Neural cell (in vitro differentiated cells): Measurements from ENCODE around the gene PRKCE. TPM values are rescaled to one million over a fixed set of nuclear protein-coding genes. Genes with fewer than 3 reads are reported as not detected.

ENCODE experiments used
- H2AFZ ChIP-seq: fragments of 200-600, 300-800 bp; sonication (generic), shearing (Covaris generic); 2 replicates; pipeline ENCODE4 v1.6.0; 2014; ENCODE audit warnings: low read depth, mild to moderate bottlenecking, antibody characterized with exemption, low read length, moderate library complexity
- H3F3A ChIP-seq: fragments of 200-600 bp; shearing (Covaris generic); 2 replicates; pipeline ENCODE4 v1.6.1; 2016; ENCODE audit warnings: mild to moderate bottlenecking, moderate library complexity, mixed read lengths, antibody characterized with exemption, low read length; ENCODE audit not compliant: insufficient read depth, poor library complexity, severe bottlenecking
- H3K27ac ChIP-seq: fragments of 200-600, 300-800 bp; sonication (generic), shearing (Covaris generic); 2 replicates; pipeline ENCODE4 v1.5.1; 2014; ENCODE audit warnings: mild to moderate bottlenecking, low read length, moderate library complexity
- H3K27me3 ChIP-seq: fragments of 300-800, 200-600 bp; sonication (generic), shearing (Covaris generic); 2 replicates; pipeline ENCODE4 v1.6.0; 2014; ENCODE audit warnings: mild to moderate bottlenecking, low read depth, low read length, moderate library complexity; ENCODE audit not compliant: insufficient read depth
- H3K36me3 ChIP-seq: fragments of 300-800, 200-600 bp; sonication (generic), shearing (Covaris generic); 2 replicates; pipeline ENCODE4 v1.5.1; 2014; ENCODE audit warnings: mild to moderate bottlenecking, antibody characterized with exemption, low read length, moderate library complexity; ENCODE audit not compliant: insufficient read depth
- H3K4me2 ChIP-seq: fragments of 300-800, 200-600 bp; sonication (generic), shearing (Covaris generic); 2 replicates; pipeline ENCODE4 v1.6.0; 2014; ENCODE audit warnings: mild to moderate bottlenecking, low read length
- H3K4me3 ChIP-seq: fragments of 300-800, 200-600 bp; sonication (generic), shearing (Covaris generic); 2 replicates; pipeline ENCODE4 v1.5.1; 2014; ENCODE audit warnings: mild to moderate bottlenecking, low read length, moderate library complexity
- H3K79me2 ChIP-seq: fragments of 200-600 bp; shearing (Covaris generic); replicated peaks from 2 replicates; pipeline ENCODE4 v1.6.0; 2014; ENCODE audit warnings: mild to moderate bottlenecking, low read length, moderate library complexity; ENCODE audit not compliant: insufficient read depth
- H3K9ac ChIP-seq: fragments of 300-800, 200-600 bp; sonication (generic), shearing (Covaris generic); 2 replicates; pipeline ENCODE4 v1.6.1; 2016; ENCODE audit warnings: mild to moderate bottlenecking, low read length, mixed read lengths
- H3K9me2 ChIP-seq: fragments of 200-600 bp; shearing (Covaris generic); 2 replicates; pipeline ENCODE4 v1.6.1; 2016; ENCODE audit warnings: mild to moderate bottlenecking, low read length, mixed read lengths; ENCODE audit not compliant: insufficient read depth
- H3K9me3 ChIP-seq: fragments of 200-600, 300-800 bp; sonication (generic), shearing (Covaris generic); 2 replicates; pipeline ENCODE4 v1.6.1; 2016; ENCODE audit warnings: mild to moderate bottlenecking, mixed run types, low read length, moderate library complexity, mixed read lengths
- H4K20me1 ChIP-seq: fragments of 200-600 bp; shearing (Covaris generic); 2 replicates; pipeline ENCODE4 v1.6.1; 2016; ENCODE audit warnings: mild to moderate bottlenecking, mixed run types; ENCODE audit not compliant: insufficient read depth
- EP300 ChIP-seq: fragments of 450-650 bp; conservative IDR thresholded peaks from 2 replicates; pipeline ENCODE4 v1.6.1; 2014; ENCODE audit warnings: antibody characterized with exemption, mild to moderate bottlenecking, moderate library complexity; ENCODE audit not compliant: poor library complexity, severe bottlenecking
- EZH2 ChIP-seq: fragments of 200-600, 300-800 bp; shearing (Covaris generic), sonication (generic); IDR thresholded peaks from 2 replicates; pipeline ENCODE4 v1.6.1; 2014; ENCODE audit warnings: antibody characterized with exemption, low read length, borderline replicate concordance, mild to moderate bottlenecking; ENCODE audit not compliant: insufficient read depth, poor library complexity, severe bottlenecking
- MXI1 ChIP-seq: fragments of 450-650 bp; conservative IDR thresholded peaks from 2 replicates; pipeline ENCODE4 v1.6.1; 2014; ENCODE audit warnings: antibody characterized with exemption, mild to moderate bottlenecking; ENCODE audit not compliant: poor library complexity, severe bottlenecking
- POLR2AphosphoS5 ChIP-seq: IDR thresholded peaks from 2 replicates; pipeline ENCODE4 v1.6.1; 2012
- RAD21 ChIP-seq: fragments of 450-650 bp; conservative IDR thresholded peaks from 2 replicates; pipeline ENCODE4 v1.6.1; 2014; ENCODE audit warnings: antibody characterized with exemption, mild to moderate bottlenecking, moderate library complexity
- REST ChIP-seq: IDR thresholded peaks from 2 replicates; pipeline ENCODE4 v1.6.1; 2012; ENCODE audit warnings: borderline replicate concordance
- SMC3 ChIP-seq: fragments of 450-650 bp; conservative IDR thresholded peaks from 2 replicates; pipeline ENCODE4 v1.6.1; 2014; ENCODE audit warnings: antibody characterized with exemption, mild to moderate bottlenecking, moderate library complexity; ENCODE audit not compliant: poor library complexity
- TAF1 ChIP-seq: IDR thresholded peaks from 2 replicates; pipeline ENCODE4 v1.6.1; 2012; ENCODE audit warnings: low read depth
- polyA plus RNA-seq: library from polyadenylated mRNA; depleted of rRNA; stranded (reverse); fragments of >200 nt; gene quantifications from 2 replicates; pipeline ENCODE4 v1.2.3, GENCODE V29; 2014
- TF ChIP-seq, protein P1 (sequence below): fragments of 450-650 bp; IDR thresholded peaks from 2 replicates; pipeline ENCODE4 v1.5.1; 2014; ENCODE audit warnings: antibody characterized with exemption, mild to moderate bottlenecking, moderate library complexity; ENCODE audit not compliant: poor library complexity, severe bottlenecking

The PRKCE gene
- polyA plus RNA-seq, 1 donor from 2014 or later, result 5.4 TPM

GRCh38 chr2:45676088-45676487 is 24.6 kb downstream of the PRKCE start:
- Histone ChIP-seq H3K9me3 (no peaks in the 10 kb centered on the region), H3K9me2 (no peaks in the 10 kb centered on the region), H3K4me3 (no peak overlapping the region), H2AFZ (no peak overlapping the region), H3F3A (no peaks in the 10 kb centered on the region), H3K9ac (no peak overlapping the region), H3K27ac (no peak overlapping the region), H3K79me2 (no peaks in the 10 kb centered on the region), H3K36me3 (no peaks in the 10 kb centered on the region), H3K4me2 (no peak overlapping the region), H3K27me3 (no peaks in the 10 kb centered on the region), H4K20me1 (no peaks in the 10 kb centered on the region)
- TF ChIP-seq, protein P1, sequence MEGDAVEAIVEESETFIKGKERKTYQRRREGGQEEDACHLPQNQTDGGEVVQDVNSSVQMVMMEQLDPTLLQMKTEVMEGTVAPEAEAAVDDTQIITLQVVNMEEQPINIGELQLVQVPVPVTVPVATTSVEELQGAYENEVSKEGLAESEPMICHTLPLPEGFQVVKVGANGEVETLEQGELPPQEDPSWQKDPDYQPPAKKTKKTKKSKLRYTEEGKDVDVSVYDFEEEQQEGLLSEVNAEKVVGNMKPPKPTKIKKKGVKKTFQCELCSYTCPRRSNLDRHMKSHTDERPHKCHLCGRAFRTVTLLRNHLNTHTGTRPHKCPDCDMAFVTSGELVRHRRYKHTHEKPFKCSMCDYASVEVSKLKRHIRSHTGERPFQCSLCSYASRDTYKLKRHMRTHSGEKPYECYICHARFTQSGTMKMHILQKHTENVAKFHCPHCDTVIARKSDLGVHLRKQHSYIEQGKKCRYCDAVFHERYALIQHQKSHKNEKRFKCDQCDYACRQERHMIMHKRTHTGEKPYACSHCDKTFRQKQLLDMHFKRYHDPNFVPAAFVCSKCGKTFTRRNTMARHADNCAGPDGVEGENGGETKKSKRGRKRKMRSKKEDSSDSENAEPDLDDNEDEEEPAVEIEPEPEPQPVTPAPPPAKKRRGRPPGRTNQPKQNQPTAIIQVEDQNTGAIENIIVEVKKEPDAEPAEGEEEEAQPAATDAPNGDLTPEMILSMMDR, result no peak
- TF ChIP-seq EP300, result no peak
- no peak for TF ChIP-seq RAD21
- no peak for TF ChIP-seq SMC3
- no peak for TF ChIP-seq MXI1
- no peak for TF ChIP-seq EZH2

- Histone ChIP-seq H3K9ac (no peak overlapping the region), H3K4me3 (no peak overlapping the region), H3K27ac (no peak overlapping the region), H3F3A (no peaks in the 10 kb centered on the region), H3K9me3 (no peaks in the 10 kb centered on the region), H3K36me3 (no peaks in the 10 kb centered on the region), H3K4me2 (no peak overlapping the region), H3K79me2 (no peaks in the 10 kb centered on the region), H3K27me3 (no peaks in the 10 kb centered on the region), H3K9me2 (no peaks in the 10 kb centered on the region), H4K20me1 (no peaks in the 10 kb centered on the region), H2AFZ (no peak overlapping the region)
- TF ChIP-seq MXI1 (no peak), TAF1 (no peak), EZH2 (no peak), SMC3 (no peak)
These were observed 27.4 kb downstream of the PRKCE start for GRCh38 chr2:45678791-45679348.

DNA sequence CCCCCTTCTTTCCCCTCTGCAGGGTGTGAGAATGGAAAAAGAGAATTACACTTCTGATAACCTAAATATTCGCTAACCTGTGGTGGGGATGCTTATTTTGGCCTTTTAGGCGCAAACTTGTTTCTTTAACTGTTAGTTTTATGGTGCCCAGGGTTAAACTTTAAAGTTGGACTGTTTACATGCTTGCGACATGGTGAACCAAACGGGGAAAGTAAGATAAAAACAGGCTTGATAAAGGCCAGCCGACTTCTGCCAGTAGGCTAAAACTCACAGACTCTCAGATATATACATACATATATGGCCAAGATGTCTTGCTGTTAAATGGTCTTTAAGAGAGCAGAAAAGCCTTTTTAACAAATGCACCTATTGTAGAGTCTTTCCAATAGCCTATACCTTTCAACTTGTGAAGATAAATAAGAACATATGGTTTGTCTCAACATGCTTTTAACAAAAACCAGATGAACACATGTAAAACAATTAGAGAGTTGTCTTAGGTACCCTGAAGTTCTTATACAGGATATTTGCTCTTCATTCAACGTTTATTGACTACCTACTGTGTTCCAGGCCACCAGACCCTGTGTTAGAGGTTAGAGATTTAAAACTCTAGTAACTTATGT is 29.0 kb downstream of the PRKCE start:
- Histone ChIP-seq H3K4me3 (no peak overlapping the region), H3K9ac (no peak overlapping the region), H3K27ac (no peak overlapping the region), H4K20me1 (no peaks in the 10 kb centered on the region), H3K4me2 (no peak overlapping the region), H2AFZ (no peak overlapping the region), H3K79me2 (no peaks in the 10 kb centered on the region), H3K36me3 (no peaks in the 10 kb centered on the region), H3K9me2 (no peaks in the 10 kb centered on the region), H3K27me3 (no peaks in the 10 kb centered on the region), H3F3A (no peaks in the 10 kb centered on the region), H3K9me3 (no peaks in the 10 kb centered on the region)
- no peak for TF ChIP-seq RAD21
- TF ChIP-seq, protein P1, result no peak
- TF ChIP-seq POLR2AphosphoS5, result no peak
- TF ChIP-seq REST, result no peak
- TF ChIP-seq EP300, result no peak
- TF ChIP-seq EZH2, result no peak
- TF ChIP-seq SMC3, result no peak
- TF ChIP-seq TAF1, result no peak
- no peak for TF ChIP-seq MXI1
